Stimulated activated CD8-positive, alpha-beta memory T cell treated with anti-CD3 and anti-CD28 coated beads, Interleukin-15, amount 100 ng/mL, for 4 hours (primary cell): ENCODE results near the gene RETREG3.
"Not testable (repeated sequence)": the region's sequence is repeated elsewhere in the genome, so short reads cannot be mapped to it uniquely, and the experiment has no call there.

Experiments
- DNase-seq, 2 donors: peaks; one replicate each; pipeline ENCODE4 v3.0.0-alpha.2; 2020; ENCODE audit warnings: low read depth in 2 of 2

Gene RETREG3

DNA sequence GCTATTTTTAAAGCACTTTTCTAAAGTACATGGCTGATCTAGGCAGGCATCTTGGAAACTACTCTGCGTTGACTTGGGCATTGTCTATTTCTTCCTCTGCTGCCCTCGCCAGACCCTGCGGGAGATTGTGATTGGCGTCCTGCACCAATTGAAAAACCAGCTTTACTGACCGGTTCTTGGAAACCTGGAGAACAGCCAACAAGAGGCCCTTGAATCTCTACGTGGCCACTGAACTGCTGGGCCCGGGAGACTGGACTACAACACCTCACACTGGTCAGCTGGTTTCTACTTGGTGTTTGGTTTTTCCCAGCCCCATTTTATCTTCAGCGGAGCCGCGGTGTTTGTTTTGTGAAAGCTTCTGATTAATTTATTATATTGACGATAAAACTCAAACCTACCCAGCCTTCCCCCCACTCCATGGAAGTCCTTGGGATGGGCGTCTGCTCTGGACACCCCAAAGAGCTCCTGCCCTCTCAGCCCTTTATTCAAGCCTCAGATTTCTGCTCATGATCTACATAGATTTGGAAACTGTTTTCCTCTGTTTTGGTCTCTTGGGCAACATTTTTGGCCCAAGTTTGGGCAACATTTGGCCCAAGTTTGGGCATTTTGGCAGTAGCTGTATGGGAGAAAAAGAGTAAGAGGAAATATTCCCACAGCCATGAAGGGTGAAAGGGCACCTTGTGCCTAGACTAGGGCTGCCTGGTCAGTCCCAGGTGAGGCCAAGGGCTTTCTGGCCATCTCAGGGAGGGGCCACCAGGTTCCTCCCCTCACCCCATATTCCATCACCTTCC lies 37.5 kb downstream of the RETREG3 start:
- DNase-seq, result no peak

GRCh38 chr17:42568341-42569111 lies 40.6 kb downstream of the RETREG3 start:
- DNase-seq, result no peak

- DNase-seq, result peak; percentile 77 to 83
Measured at GRCh38 chr17:42566883-42567573, 42.1 kb downstream of the RETREG3 start, which contains the start of gene MLX. TSS of gene MLX (plus strand) at chr17:42567100. CDS start at chr17:42567125, 25 bp downstream.

DNA sequence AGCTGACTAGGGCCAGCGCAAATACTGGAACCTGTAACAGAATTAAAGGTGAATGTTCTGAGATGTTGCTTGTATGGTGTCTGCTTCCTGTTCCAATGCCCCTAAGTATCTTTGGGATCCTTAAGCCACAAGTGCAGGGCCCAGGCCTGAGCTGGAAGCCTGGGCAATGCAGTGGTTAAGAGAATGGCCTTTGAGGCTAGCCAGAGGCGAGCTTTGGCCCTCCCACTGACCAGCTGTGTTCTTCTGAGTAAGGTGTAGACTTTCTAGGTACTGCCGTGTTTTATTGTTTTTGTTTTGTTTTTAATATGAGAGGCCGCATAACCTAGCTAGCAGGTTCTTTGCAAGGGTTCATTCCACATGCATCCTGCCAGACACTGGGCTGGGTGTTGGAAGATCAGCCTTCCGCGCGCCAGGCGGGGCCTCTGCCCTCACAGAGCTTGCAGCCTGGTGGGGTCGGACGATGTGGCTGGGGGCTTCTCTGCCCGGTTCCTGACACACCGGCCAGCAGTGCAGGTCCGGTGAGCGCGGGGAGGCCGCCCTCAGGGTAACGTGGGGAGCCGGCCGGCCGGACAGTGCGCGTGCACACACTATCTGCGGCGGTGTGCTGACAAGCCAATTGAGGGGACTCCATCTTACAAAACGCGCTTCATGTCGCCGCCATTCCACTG lies 42.8 kb downstream of the RETREG3 start:
- DNase-seq, result no peak

DNA sequence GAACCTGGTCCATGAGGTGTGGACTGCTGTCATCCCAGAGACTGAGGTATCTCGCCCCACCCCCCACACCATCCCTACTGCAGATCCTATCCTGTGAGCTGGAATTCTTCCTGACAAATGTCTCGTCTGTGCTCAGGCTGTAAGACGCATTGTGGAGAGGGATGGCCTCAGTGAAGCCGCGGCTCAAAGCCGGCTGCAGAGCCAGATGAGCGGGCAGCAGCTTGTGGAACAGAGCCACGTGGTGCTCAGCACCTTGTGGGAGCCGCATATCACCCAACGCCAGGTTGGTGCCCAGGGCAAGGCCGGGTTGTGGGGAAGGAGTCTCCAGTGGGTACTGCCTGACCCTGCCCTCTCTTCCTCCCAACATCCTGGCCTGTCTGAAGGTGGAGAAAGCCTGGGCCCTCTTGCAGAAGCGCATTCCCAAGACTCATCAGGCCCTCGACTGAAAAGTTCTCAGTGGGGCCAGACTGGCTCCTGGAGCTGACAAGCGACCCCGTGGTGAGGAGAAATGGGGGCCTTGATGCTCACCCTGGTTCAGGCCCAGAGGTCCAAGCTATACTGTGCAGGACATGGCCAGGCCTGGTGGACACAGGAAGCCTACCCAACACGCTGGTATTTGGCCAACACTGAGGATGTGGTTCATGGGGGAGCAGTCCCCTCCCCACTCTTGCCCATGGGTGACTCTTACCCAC lies 43.5 kb downstream of the RETREG3 start:
- no peak for DNase-seq

DNA sequence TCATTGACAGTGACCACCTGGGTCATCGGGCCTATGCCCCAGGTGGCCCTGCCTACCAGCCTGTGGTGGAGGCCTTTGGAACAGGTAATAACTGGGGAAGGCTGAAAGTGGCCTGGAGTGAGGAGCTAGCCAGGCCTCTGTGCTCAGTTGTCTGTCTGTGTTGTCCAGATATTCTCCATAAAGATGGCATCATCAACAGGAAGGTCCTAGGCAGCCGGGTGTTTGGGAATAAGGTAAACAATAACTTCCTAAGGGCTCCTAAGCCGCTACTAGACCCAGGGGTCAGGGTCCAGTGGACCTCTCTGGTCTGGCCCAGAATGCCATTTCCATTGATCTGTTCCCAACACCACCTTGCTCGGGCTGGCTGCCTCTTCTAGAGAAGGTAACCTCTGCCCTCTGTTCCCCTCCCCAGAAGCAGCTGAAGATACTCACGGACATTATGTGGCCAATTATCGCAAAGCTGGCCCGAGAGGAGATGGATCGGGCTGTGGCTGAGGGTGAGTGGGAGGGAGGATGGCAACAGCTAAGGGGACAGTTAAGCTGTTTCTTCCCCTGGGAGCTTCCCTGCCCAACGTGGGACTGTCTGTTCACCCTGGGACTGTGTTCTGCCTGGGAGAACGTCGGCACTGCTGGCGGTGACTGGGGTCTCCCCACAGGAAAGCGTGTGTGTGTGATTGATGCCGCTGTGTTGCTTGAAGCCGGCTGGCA lies 44.2 kb downstream of the RETREG3 start:
- no peak for DNase-seq

DNA sequence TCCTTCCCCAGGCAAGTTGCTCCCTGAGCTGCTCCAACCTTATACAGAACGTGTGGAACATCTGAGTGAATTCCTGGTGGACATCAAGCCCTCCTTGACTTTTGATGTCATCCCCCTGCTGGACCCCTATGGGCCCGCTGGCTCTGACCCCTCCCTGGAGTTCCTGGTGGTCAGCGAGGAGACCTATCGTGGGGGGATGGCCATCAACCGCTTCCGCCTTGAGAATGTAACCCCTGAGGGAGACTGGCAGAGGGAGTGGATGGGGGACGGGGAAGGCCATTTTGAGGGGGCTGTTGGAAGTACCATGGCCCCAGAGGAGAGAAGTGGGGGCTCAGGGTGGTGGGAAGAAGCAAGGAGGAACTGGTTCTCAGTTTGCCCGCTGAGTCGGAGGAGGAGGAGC lies 45.2 kb downstream of the RETREG3 start:
- no peak for DNase-seq

- DNase-seq, result no peak
Measured at GRCh38 chr17:42563543-42563942, 45.6 kb downstream of the RETREG3 start.

- DNase-seq, result no peak
Measured at GRCh38 chr17:42563143-42563509, 46.0 kb downstream of the RETREG3 start.

- no peak for DNase-seq
Measured at GRCh38 chr17:42562388-42563142, 46.6 kb downstream of the RETREG3 start.

- peak; percentile 79 to 86 for DNase-seq
Measured at GRCh38 chr17:42561897-42562387, 47.2 kb downstream of the RETREG3 start, which contains the start of gene COASY. TSS of gene COASY (plus strand) at chr17:42562148. CDS start at chr17:42562623, 475 bp downstream.

GRCh38 chr17:42560246-42560645 lies 48.9 kb downstream of the RETREG3 start:
- no peak for DNase-seq

- DNase-seq, result no peak
Measured at GRCh38 chr17:42559075-42559474, 50.1 kb downstream of the RETREG3 start.

DNA sequence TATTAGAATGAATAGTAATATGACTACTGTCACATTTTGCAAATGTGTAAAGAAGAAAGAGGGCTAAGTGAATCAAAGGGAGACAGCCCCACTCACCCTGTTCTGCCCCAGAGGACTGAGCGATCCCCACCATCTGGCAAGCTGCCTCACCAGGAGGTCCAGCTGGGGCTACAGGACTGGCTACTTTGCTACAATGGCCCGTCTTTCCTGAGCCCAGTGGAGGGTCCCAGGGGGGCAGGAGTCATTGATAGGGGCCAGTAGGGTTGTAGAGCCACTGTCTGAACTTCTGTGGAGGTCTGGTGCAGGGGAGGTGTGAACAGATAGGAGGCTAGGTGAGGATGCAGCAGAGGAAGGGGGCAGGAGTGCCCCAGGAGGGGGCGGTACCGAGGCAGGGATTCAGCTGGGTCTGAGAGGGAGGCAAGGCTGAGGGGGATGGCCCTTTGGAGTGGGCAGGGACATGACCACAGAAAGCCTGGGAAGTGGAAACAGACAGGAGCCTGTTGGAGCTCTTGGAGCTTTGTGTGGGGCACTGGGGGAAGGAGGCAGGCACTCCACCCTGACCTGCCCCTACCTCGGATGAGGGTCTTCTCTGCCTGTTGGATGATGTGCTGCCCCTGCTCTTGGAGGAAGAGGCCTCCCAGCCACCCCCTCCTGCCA lies 53.1 kb downstream of the RETREG3 start:
- DNase-seq, result not testable (repeated sequence)

DNA sequence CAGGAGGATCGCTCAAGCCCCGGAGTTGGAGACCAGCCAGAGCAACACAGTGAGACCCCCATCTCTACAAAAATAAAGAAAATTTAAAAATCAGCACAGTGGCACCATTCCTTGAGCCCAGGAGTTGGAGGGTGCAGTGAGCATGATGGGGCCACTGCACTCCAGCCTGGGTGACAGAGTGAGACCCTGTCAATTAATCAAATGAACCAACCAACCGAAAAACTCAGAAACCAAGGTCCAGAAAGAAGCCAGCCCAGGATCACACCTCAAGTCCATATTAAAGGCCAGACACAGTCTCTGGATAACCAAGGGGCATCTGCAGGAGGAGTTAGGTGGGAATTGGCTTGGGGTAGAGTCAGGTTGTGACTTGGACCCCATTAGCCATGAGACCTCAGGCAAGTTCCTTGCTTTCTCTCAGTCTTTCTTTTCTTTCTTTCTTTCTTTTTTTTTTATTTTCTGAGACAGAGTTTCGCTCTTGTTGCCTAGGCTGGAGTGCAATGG lies 54.0 kb downstream of the RETREG3 start:
- DNase-seq, result no peak

GRCh38 chr17:42554250-42555121 lies 54.7 kb downstream of the RETREG3 start:
- DNase-seq, result peak in 1 of 2 donors; percentile 62

- no peak for DNase-seq
Measured at GRCh38 chr17:42553866-42554249, 55.3 kb downstream of the RETREG3 start.
